Smooth muscle cell (in vitro differentiated cells): ENCODE results near the gene DDX10. TPM values are rescaled to one million over a fixed set of nuclear protein-coding genes. Genes with fewer than 3 reads are reported as not detected.

ENCODE experiments used
- DNase-seq: peaks from one replicate; lab custom pipeline; 2025; ENCODE audit not compliant: unreplicated experiment; lab: John Stamatoyannopoulos, UW
- H2AFZ ChIP-seq: fragments of 200-600 bp; sonication (generic); 2 replicates; pipeline ENCODE4 v1.6.0; 2016; ENCODE audit warnings: antibody characterized with exemption, low read depth, mild to moderate bottlenecking
- H3F3A ChIP-seq: fragments of 200-600 bp; sonication (generic); 2 replicates; pipeline ENCODE4 v1.6.0; 2017; ENCODE audit warnings: antibody characterized with exemption, low read depth
- H3K27ac ChIP-seq: fragments of 200-600 bp; sonication (generic); 2 replicates; pipeline ENCODE4 v1.5.1; 2016; ENCODE audit warnings: low read depth, mild to moderate bottlenecking
- H3K27me3 ChIP-seq: fragments of 200-600 bp; sonication (generic); 2 replicates; pipeline ENCODE4 v1.6.1; 2016; ENCODE audit warnings: low read depth, mild to moderate bottlenecking
- H3K36me3 ChIP-seq: fragments of 200-600 bp; sonication (generic); 2 replicates; pipeline ENCODE4 v1.5.1; 2016; ENCODE audit warnings: low read depth
- H3K4me1 ChIP-seq: fragments of 200-600 bp; sonication (generic); 2 replicates; pipeline ENCODE4 v1.5.1; 2016; ENCODE audit warnings: low read depth
- H3K4me2 ChIP-seq: fragments of 200-600 bp; sonication (generic); 2 replicates; pipeline ENCODE4 v1.6.0; 2016; ENCODE audit warnings: mild to moderate bottlenecking
- H3K4me3 ChIP-seq: fragments of 200-600 bp; sonication (generic); 2 replicates; pipeline ENCODE4 v1.5.1; 2016; ENCODE audit warnings: mild to moderate bottlenecking
- H3K79me2 ChIP-seq: fragments of 200-600 bp; sonication (generic); 2 replicates; pipeline ENCODE4 v1.6.0; 2016; ENCODE audit warnings: low read depth, mild to moderate bottlenecking
- H3K9ac ChIP-seq: fragments of 200-600 bp; sonication (generic); 2 replicates; pipeline ENCODE4 v1.6.0; 2016; ENCODE audit warnings: low read depth
- H3K9me3 ChIP-seq: fragments of 200-600 bp; sonication (generic); replicated peaks from 2 replicates; pipeline ENCODE4 v1.5.1; 2016; ENCODE audit warnings: low read depth
- H4K20me1 ChIP-seq: fragments of 200-600 bp; sonication (generic); 2 replicates; pipeline ENCODE4 v1.6.0; 2016; ENCODE audit warnings: low read depth
- CTCF ChIP-seq: fragments of 200-600 bp; sonication (generic); IDR thresholded peaks from 2 replicates; pipeline ENCODE4 v1.5.1; 2017; ENCODE audit warnings: borderline replicate concordance, mild to moderate bottlenecking, antibody characterized with exemption; ENCODE audit not compliant: insufficient read depth, poor library complexity, severe bottlenecking
- WGBS: methylation state at CpG from one replicate; pipeline ENCODE4 v1.1.7; 2016; ENCODE audit warnings: low lambda C conversion rate; 5-methylcytosine and 5-hydroxymethylcytosine counted together
- polyA plus RNA-seq: library from polyadenylated mRNA; unstranded; fragments of >200 nt; fragmentation: Nextera tagmentation; extraction: Ambion mirVana; gene quantifications from 2 replicates; pipeline ENCODE4 v1.2.1, GENCODE V29; 2016
- total RNA-seq: library from RNA; depleted of rRNA; stranded (reverse); fragments of >200 nt; gene quantifications from 2 replicates; pipeline ENCODE4 v1.2.3, GENCODE V29; 2014

Gene DDX10
- total and polyA plus RNA-seq, 2 experiments from 2014 or later, result 7.3 to 15.7 TPM

DNA sequence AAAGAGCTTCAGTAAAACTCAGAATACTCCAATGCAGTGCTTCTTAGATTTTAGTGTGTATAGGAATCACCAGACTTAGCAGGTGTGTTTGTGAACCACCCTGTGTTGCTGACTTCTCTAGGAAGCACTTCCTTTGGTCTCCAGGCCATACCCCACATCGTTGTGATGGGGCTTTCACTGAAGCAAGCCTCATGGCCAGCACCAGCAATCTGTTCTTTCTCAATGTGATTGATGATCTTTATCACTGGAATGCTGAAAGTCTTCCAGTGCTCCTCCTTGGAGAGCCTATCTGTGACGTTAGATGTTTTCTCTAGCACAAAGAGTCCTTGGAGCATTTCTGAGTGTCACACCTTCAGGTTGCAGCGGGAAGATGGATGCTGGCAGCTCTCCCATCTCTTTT is 280.5 kb downstream of the DDX10 start:
- Histone ChIP-seq H3K9me3 (no peaks in the 10 kb centered on the region), H3K27ac (no peak overlapping the region), H3K4me3 (no peak overlapping the region), H3K27me3 (no peaks in the 10 kb centered on the region), H3K79me2 (no peaks in the 10 kb centered on the region), H3K36me3 (no peaks in the 10 kb centered on the region), H3F3A (no peaks in the 10 kb centered on the region), H3K9ac (no peak overlapping the region), H3K4me2 (no peak overlapping the region), H4K20me1 (no peaks in the 10 kb centered on the region), H3K4me1 (no peaks in the 10 kb centered on the region), H2AFZ (no peak overlapping the region)
- DNase-seq, result no peak
- TF ChIP-seq CTCF, result no peak
- WGBS, result 53% methylated on average over 3 of the region's 3 CpGs

GRCh38 chr11:108947654-108948570 is 283.0 kb downstream of the DDX10 start:
- Histone ChIP-seq H3K9me3 (no peaks in the 10 kb centered on the region), H3K27me3 (no peaks in the 10 kb centered on the region), H3K79me2 (no peaks in the 10 kb centered on the region), H3K27ac (peak overlapping the region; percentile 74), H3K4me1 (no peaks in the 10 kb centered on the region), H3K36me3 (no peaks in the 10 kb centered on the region), H3K4me3 (no peak overlapping the region), H3F3A (no peaks in the 10 kb centered on the region), H4K20me1 (no peaks in the 10 kb centered on the region), H2AFZ (no peak overlapping the region), H3K4me2 (no peak overlapping the region), H3K9ac (no peak overlapping the region)
- no peak for TF ChIP-seq CTCF
- DNase-seq, result no peak
- 70% methylated on average over 7 of the region's 7 CpGs for WGBS

DNA sequence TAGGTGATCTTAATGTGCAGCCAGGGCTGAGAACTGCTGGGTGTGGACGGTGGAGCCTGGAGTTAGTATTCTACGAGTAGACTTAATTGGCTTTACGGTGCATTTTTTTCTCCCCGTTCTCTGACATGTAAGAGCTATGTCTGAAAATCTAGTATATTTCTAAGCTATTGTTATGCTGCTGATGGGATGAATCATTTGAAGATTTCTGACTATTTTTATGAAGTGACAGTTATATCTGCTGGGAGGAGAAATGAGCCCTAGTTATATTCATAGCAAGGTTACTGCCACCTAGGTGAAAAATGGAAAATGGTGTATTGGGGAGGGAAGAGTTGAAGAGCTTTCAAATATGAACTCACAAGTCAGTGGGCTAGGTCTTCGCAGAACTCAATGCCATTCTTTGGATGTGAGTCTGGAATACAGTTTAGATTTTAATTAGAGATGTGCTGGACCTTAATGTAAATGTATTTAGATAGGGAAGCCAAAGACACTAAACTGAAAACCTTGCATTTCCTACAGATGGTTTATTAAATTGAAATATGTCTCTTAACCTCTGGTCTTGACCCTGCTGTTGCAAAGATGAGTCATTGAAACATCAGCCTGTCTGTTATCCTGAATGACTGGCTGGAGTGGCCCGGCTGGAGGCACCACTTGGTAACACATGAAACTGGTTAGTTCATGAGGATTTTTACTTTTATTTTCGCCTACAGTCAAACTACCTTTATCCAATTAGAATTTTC is 293.7 kb downstream of the DDX10 start:
- H3K4me2 ChIP-seq, result peak overlapping the region; percentile 43
- no peak overlapping the region for H3K9ac ChIP-seq
- H2AFZ ChIP-seq, result no peak overlapping the region
- H3K4me1 ChIP-seq, result peaks cover 5% of the 10 kb centered on the region
- TF ChIP-seq CTCF, result no peak
- peak overlapping the region; percentile 52 for H3K27ac ChIP-seq
- no peaks in the 10 kb centered on the region for H3K79me2 ChIP-seq
- whole genome bisulfite sequencing, result 57% methylated on average over 7 of the region's 7 CpGs
- peaks cover 11% of the 10 kb centered on the region for H3F3A ChIP-seq
- H3K4me3 ChIP-seq, result no peak overlapping the region
- H3K27me3 ChIP-seq, result no peaks in the 10 kb centered on the region
- no peak for DNase-seq
- H3K9me3 ChIP-seq, result no peaks in the 10 kb centered on the region
- H4K20me1 ChIP-seq, result no peaks in the 10 kb centered on the region
- H3K36me3 ChIP-seq, result no peaks in the 10 kb centered on the region
